GM23338 (cell line): ENCODE data around the gene DOCK3.

Experiments
- CTCF ChIP-seq, 2 experiments: fragments of 200-600 bp in 1 of 2; sonication (generic) in 1 of 2; conservative IDR thresholded peaks; 2 replicates each; pipeline versions ENCODE4 v1.5.1 to v1.6.1; 2016 to 2017; ENCODE audit warnings: antibody characterized with exemption in 2 of 2, low read depth in 2 of 2, mild to moderate bottlenecking in 2 of 2, moderate library complexity in 1 of 2
- EZH2 ChIP-seq: fragments of 200-600 bp; sonication (generic); IDR thresholded peaks from one replicate; pipeline ENCODE4 v1.8.0; 2017; ENCODE audit warnings: antibody characterized with exemption, mild to moderate bottlenecking, low read depth; ENCODE audit not compliant: unreplicated experiment
- JUNB ChIP-seq: IDR thresholded peaks from one replicate; pipeline ENCODE4 v1.6.1; 2016; ENCODE audit warnings: antibody characterized with exemption; ENCODE audit not compliant: unreplicated experiment
- POLR2AphosphoS5 ChIP-seq: IDR thresholded peaks from 2 replicates; pipeline ENCODE4 v1.6.1; 2016; ENCODE audit warnings: antibody characterized with exemption, low read depth

DNA sequence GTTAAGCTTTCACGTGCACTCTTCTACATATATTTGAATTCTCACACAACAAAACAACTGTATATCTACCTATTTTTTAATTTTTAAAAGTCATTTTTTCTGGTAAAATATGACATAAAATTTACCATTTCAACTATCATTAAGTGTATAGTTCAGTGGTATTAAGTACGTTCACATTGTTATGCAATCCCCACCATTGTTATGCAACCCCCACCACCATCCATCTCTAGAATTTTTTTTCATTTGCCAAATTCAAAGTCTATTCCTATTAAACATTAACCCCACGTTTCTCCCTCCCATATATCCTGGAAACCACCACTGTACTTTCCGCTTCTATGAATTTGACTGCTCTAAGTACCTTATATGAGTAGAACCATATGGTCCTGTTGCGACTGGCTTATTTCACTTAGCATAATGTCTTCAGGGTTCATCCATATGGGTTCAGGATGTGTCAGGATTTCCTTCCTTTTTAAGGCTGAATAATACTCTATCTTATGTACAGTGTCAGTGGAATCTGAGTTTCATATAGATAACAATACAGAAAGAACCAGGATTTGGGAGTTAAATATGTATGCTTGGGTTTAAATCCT is 279.2 kb downstream of the DOCK3 start:
- TF ChIP-seq CTCF (conservative IDR thresholded peaks at IDR 0.05; ENCODE audit: low read depth in 2 of 2) (no peak), POLR2AphosphoS5 (no peak), JUNB (no peak), EZH2 (no peak)
